ENCODE measurements around the gene RASA3.

Gene RASA3

GRCh38 chr13:114095486-114095885 lies 36.9 kb downstream of the RASA3 start:
- no peak for DNase-seq (ENCODE audit: low read depth)
- TF ChIP-seq, protein P1, sequence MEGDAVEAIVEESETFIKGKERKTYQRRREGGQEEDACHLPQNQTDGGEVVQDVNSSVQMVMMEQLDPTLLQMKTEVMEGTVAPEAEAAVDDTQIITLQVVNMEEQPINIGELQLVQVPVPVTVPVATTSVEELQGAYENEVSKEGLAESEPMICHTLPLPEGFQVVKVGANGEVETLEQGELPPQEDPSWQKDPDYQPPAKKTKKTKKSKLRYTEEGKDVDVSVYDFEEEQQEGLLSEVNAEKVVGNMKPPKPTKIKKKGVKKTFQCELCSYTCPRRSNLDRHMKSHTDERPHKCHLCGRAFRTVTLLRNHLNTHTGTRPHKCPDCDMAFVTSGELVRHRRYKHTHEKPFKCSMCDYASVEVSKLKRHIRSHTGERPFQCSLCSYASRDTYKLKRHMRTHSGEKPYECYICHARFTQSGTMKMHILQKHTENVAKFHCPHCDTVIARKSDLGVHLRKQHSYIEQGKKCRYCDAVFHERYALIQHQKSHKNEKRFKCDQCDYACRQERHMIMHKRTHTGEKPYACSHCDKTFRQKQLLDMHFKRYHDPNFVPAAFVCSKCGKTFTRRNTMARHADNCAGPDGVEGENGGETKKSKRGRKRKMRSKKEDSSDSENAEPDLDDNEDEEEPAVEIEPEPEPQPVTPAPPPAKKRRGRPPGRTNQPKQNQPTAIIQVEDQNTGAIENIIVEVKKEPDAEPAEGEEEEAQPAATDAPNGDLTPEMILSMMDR (conservative IDR thresholded peaks at IDR 0.05; ENCODE audit: low read depth, low read length): no peak
- no peak overlapping the region for H3K4me3 ChIP-seq (ENCODE audit: low read depth, low read length)

- TF ChIP-seq, protein P1 (conservative IDR thresholded peaks at IDR 0.05; ENCODE audit: low read depth, low read length): no peak
- DNase-seq (ENCODE audit: low read depth): no peak
- no peak overlapping the region for H3K4me3 ChIP-seq (ENCODE audit: low read depth, low read length)
These were observed 39.3 kb downstream of the RASA3 start for GRCh38 chr13:114093118-114093517.

DNA sequence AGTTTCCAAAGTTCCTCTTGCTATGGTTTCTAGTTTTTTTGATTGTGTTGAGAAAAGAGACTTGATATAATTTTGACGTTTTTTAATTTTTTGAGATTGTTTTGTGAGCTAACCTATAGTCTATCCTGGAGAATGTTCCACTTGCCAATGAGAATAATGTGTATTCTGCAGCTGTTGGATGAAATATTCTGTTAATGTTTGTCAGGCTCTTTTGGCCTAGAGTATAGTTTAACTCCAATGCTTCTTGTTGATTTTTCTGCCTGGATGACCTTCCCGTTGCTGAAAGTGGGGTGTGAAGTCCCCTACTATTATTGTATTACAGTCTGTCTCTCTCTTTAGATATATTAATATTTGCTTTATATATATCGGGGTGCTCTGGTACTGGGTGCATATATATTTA lies 40.0 kb downstream of the RASA3 start:
- no peak overlapping the region for H3K4me3 ChIP-seq (ENCODE audit: low read depth, low read length)
- TF ChIP-seq, protein P1 (conservative IDR thresholded peaks at IDR 0.05; ENCODE audit: low read depth, low read length): no peak
- no peak for DNase-seq (ENCODE audit: low read depth)

DNA sequence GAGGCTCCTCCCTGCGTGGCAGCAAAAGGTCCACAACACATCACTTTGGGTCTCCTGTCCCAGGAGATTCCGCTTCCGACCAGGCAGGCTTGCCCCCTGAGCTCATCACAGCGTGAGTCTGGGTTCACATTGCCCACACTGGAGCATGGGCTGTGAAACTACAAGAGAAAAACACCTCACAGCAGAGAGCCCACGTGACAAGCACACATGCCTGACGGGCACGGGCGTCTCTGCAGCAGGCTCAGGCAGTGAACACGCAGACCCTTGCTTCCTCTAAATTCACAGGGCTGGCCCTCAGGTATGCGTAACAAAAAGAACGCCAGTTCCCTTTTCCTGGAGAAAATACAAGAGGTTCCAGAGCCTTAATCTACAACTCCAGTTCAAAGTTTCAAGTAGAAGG lies 41.9 kb downstream of the RASA3 start:
- TF ChIP-seq, protein P1 (conservative IDR thresholded peaks at IDR 0.05; ENCODE audit: low read depth, low read length): no peak
- DNase-seq (ENCODE audit: low read depth): no peak
- no peak overlapping the region for H3K4me3 ChIP-seq (ENCODE audit: low read depth, low read length)

GRCh38 chr13:114089751-114090400 lies 42.5 kb downstream of the RASA3 start:
- TF ChIP-seq, protein P1 (conservative IDR thresholded peaks at IDR 0.05; ENCODE audit: low read depth, low read length): no peak
- no peak overlapping the region for H3K4me3 ChIP-seq (ENCODE audit: low read depth, low read length)
- no peak for DNase-seq (ENCODE audit: low read depth)

DNA sequence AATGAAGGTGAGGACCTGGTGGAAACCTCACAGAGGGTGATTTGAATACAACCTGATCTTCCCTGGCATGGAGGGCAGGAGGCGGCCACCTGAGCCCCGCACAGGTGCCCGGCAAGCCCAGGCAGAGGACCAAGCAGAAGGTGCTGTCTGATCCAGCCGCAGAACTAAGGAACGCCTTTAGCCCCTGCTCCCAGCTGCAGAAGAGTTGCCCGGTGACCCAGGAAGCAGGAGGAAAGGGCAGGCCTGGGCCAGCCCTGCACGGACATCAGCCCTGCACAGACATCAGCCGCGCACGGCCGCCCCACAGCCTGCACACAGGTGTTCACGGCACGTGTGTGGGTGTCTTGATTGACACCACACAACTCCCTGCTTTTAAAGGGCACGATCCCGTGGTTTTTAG lies 43.1 kb downstream of the RASA3 start:
- TF ChIP-seq, protein P1 (conservative IDR thresholded peaks at IDR 0.05; ENCODE audit: low read depth, low read length): no peak
- no peak for DNase-seq (ENCODE audit: low read depth)
- H3K4me3 ChIP-seq (ENCODE audit: low read depth, low read length): no peak overlapping the region

DNA sequence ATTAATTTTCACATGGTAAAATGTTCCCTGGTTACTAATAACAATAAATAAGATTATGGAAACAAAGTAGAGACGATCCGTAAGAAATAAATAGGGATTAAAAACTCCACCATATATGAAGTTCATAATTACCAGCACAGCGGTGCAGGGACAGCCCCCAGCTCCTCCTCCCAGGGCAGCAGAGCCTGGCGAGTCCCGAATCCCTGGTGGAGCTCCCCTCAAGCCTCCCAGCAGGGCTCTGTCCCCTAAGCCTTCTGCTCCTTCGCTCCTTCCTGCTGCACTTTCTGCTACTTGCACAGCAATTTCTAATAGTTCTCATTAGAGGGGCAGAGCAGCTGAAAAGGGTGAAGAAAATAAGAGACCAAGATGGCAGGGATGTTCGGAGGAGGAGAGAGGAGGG lies 43.6 kb downstream of the RASA3 start:
- DNase-seq (ENCODE audit: low read depth): no peak
- no peak overlapping the region for H3K4me3 ChIP-seq (ENCODE audit: low read depth, low read length)
- TF ChIP-seq, protein P1 (conservative IDR thresholded peaks at IDR 0.05; ENCODE audit: low read depth, low read length): no peak

Measured in choroid plexus epithelial cell (primary cell).